Testis (tissue), 2 donors: ENCODE measurements around the gene CD9.

ENCODE experiments used
- CTCF ChIP-seq, 3 experiments: fragments of 450-650 bp in 2 of 3; fragments of 200-600 bp in 1 of 3; sonication (generic) in 1 of 3; IDR thresholded peaks; one replicate each; pipeline ENCODE4 v1.5.1; 2016 to 2019; ENCODE audit warnings: antibody characterized with exemption in 3 of 3, mild to moderate bottlenecking in 2 of 3, moderate library complexity in 1 of 3
- POLR2A ChIP-seq: fragments of 450-650 bp; IDR thresholded peaks from one replicate; pipeline ENCODE4 v1.6.1; 2017; ENCODE audit warnings: antibody characterized with exemption, mild to moderate bottlenecking, moderate library complexity

- TF ChIP-seq POLR2A: no peak
- TF ChIP-seq CTCF (IDR thresholded peaks at IDR 0.05): no peak
These were observed 11.2 kb upstream of the CD9 start for GRCh38 chr12:6189028-6189427.
